GM12872 (cell line): ENCODE data around the gene ZNF148.

Experiments used
- TF ChIP-seq, protein P1 (sequence below): IDR thresholded peaks from 3 replicates; pipeline ENCODE4 v1.5.1; 2011; ENCODE audit warnings: low read depth, mild to moderate bottlenecking, low read length, moderate library complexity; ENCODE audit not compliant: insufficient read depth

Gene ZNF148

DNA sequence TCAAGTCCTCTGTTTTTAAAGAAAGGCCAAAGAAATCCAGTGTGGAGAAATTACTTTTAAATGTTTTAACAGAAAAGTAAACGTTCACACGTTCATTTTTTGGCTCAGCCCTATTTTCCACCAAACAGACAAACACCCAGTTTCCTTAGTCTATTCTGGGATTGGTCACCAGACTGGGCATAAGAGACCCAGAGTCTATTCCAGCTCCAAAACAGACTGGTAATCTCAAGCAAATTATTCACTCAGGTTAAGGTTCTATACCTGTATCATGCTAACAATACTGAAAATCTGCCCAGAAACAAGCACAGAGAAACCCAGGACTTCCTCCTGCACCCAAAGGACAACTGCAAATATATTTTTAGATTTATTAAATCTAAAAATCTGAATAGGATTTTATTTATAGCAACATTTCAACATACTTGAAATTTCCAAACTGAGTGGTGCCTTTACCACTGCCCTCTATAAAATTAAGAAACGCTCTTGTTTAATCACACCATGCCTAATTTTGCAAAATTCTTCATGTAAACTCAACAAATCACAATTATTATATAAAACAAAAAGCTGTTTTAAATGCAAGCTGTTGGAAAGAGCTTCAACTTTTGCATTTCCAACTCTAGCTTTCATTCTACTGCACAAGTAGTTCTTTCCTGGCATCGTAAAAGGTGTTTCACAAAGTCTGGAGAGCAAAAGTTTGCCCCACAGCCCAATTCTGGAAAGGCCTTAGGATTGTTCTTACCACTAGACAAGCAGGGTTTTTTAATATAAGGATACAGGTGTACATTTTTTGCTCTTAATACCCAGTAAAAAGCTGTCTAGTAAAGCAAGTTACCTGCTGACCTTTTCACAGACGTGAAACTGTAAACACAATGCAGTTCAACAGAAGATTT, 18.7 kb downstream of the ZNF148 start:
- TF ChIP-seq, protein P1, sequence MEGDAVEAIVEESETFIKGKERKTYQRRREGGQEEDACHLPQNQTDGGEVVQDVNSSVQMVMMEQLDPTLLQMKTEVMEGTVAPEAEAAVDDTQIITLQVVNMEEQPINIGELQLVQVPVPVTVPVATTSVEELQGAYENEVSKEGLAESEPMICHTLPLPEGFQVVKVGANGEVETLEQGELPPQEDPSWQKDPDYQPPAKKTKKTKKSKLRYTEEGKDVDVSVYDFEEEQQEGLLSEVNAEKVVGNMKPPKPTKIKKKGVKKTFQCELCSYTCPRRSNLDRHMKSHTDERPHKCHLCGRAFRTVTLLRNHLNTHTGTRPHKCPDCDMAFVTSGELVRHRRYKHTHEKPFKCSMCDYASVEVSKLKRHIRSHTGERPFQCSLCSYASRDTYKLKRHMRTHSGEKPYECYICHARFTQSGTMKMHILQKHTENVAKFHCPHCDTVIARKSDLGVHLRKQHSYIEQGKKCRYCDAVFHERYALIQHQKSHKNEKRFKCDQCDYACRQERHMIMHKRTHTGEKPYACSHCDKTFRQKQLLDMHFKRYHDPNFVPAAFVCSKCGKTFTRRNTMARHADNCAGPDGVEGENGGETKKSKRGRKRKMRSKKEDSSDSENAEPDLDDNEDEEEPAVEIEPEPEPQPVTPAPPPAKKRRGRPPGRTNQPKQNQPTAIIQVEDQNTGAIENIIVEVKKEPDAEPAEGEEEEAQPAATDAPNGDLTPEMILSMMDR, result no peak

- TF ChIP-seq, protein P1, result no peak
Observed at GRCh38 chr3:125353659-125354058, 21.5 kb downstream of the ZNF148 start.

- TF ChIP-seq, protein P1, result no peak
Observed at GRCh38 chr3:125353128-125353527, 22.0 kb downstream of the ZNF148 start.

DNA sequence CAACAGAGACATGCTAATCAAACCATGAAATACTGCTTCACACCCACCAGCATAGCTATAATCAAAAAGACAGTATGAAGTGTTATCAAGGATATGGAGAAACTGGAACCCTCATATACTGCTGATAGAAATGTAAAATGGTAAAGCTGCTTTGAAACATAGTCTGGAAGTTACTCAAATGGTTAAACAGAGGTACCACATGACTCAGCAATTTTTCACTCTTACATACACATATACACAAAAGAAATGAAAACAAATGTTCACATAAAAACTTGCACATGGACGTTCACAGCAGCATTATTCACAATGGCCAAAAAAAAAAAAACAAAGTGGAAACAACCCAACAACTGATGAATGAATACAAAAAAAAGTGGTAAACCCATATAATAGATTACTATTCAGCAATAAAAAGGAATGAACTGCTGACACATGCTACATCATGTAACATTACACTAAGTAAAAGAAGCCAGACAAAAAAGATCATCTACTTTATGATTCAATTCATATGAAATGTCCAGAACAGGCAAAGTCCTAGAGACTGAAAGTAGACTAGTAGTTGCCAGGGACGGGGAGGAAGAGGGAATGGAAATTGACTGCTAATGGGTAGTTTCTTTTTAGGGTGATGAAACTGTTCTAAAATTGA, 23.2 kb downstream of the ZNF148 start:
- TF ChIP-seq, protein P1, result no peak

DNA sequence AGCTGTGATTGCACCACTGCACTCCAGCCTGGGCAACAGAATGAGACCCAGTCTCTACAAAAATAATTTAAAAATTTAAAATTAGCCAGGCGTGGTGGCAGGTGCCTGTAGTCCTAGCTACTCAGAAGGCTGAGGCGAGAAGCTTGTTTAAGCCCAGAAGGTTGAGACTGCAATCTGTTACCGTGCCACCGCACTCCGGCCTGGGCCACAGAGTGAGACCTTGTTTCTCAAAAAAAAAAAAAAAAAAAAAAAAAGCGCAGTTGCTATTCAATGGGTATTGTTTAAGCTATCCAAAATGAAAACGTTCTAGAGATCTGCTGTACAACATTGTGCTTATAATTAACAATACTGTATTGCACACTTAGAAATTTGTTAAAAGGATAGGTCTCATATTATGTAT, 24.0 kb downstream of the ZNF148 start:
- TF ChIP-seq, protein P1, result no peak

DNA sequence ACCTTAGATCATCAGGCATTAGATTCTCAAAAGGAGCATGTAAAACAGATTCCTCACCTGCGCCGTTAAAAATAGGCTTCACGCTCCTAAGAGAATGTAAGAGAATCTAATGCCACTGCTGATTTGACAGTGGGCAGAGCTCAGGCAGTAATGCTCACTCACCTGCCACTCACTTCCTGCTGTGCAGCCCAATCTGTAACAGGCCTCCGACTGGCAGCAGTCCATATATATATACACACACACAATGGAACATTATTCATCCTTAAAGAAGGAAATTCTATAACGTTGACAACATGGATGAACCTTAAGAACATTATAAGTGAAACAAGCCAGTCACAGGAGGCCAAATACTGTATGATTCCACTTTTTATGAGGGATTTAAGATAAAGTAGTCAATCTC, 24.5 kb downstream of the ZNF148 start:
- TF ChIP-seq, protein P1, result no peak

- TF ChIP-seq, protein P1, result no peak
Observed at GRCh38 chr3:125349556-125350165, 25.5 kb downstream of the ZNF148 start.
